OCI-LY3 (cell line): ENCODE results near the gene UBE2E2.

Experiments
- H2AFZ ChIP-seq: fragments of 200-600, 300-600 bp; shearing (Covaris generic); 2 replicates; pipeline ENCODE4 v1.6.0; 2014; ENCODE audit warnings: antibody characterized with exemption, low read depth, low read length
- H3K27ac ChIP-seq: fragments of 200-600, 300-600 bp; sonication (generic); 2 replicates; pipeline ENCODE4 v1.5.1; 2014; ENCODE audit warnings: mild to moderate bottlenecking, low read length, moderate library complexity, mixed read lengths
- H3K27me3 ChIP-seq: fragments of 200-600, 300-600 bp; sonication (generic); 2 replicates; pipeline ENCODE4 v1.6.1; 2014; ENCODE audit warnings: low read depth, low read length, mixed read lengths
- H3K36me3 ChIP-seq: fragments of 200-600, 300-600 bp; sonication (generic); replicated peaks from 2 replicates; pipeline ENCODE3; 2014; ENCODE audit warnings: low read depth, low read length, mixed read lengths
- H3K4me1 ChIP-seq: fragments of 300-600, 200-600 bp; sonication (generic); 2 replicates; pipeline ENCODE4 v1.6.1; 2014; ENCODE audit warnings: low read length, mixed read lengths
- H3K4me2 ChIP-seq: fragments of 200-600, 300-600 bp; sonication (generic); 2 replicates; pipeline ENCODE4 v1.6.1; 2014; ENCODE audit warnings: low read length, mixed read lengths
- H3K4me3 ChIP-seq: fragments of 300-600, 200-600 bp; sonication (generic); 2 replicates; pipeline ENCODE4 v1.5.1; 2014; ENCODE audit warnings: antibody characterized with exemption, mild to moderate bottlenecking, low read length, moderate library complexity
- H3K79me2 ChIP-seq: fragments of 300-600, 200-600 bp; shearing (Covaris generic); 2 replicates; pipeline ENCODE4 v1.6.1; 2014; ENCODE audit warnings: mild to moderate bottlenecking, low read length, mixed read lengths
- H3K9ac ChIP-seq: fragments of 300-600, 200-600 bp; shearing (Covaris generic); 2 replicates; pipeline ENCODE4 v1.6.0; 2014; ENCODE audit warnings: mild to moderate bottlenecking, low read length, moderate library complexity
- H3K9me3 ChIP-seq: fragments of 200-600, 300-600 bp; shearing (Covaris generic); 2 replicates; pipeline ENCODE4 v1.6.1; 2014; ENCODE audit warnings: low read length, mixed read lengths; ENCODE audit not compliant: insufficient read depth
- H4K20me1 ChIP-seq: fragments of 200-600, 300-600 bp; sonication (generic); 2 replicates; pipeline ENCODE4 v1.6.1; 2016; ENCODE audit warnings: low read length, mixed read lengths; ENCODE audit not compliant: insufficient read depth
- CTCF ChIP-seq: fragments of 200-600, 300-600 bp; sonication (generic); IDR thresholded peaks from 2 replicates; pipeline ENCODE4 v1.5.1; 2014; ENCODE audit warnings: antibody characterized with exemption, low read length, low read depth
- EZH2phosphoT487 ChIP-seq: fragments of 200-600 bp; shearing (Covaris generic); IDR thresholded peaks from 2 replicates; pipeline ENCODE4 v1.6.1; 2018; ENCODE audit warnings: antibody characterized with exemption, mixed run types, low read depth

Gene UBE2E2

GRCh38 chr3:23519314-23520208, 316.4 kb downstream of the UBE2E2 start:
- no peaks in the 10 kb centered on the region for H3K9me3 ChIP-seq
- no peak overlapping the region for H2AFZ ChIP-seq
- H3K4me3 ChIP-seq: no peak overlapping the region
- H3K4me1 ChIP-seq: peaks cover 9% of the 10 kb centered on the region
- no peaks in the 10 kb centered on the region for H3K27me3 ChIP-seq
- TF ChIP-seq EZH2phosphoT487 (no peak), CTCF (no peak)
- no peak overlapping the region for H3K9ac ChIP-seq
- no peaks in the 10 kb centered on the region for H3K36me3 ChIP-seq
- no peaks in the 10 kb centered on the region for H4K20me1 ChIP-seq
- H3K4me2 ChIP-seq: no peak overlapping the region
- no peaks in the 10 kb centered on the region for H3K79me2 ChIP-seq
- no peak overlapping the region for H3K27ac ChIP-seq

DNA sequence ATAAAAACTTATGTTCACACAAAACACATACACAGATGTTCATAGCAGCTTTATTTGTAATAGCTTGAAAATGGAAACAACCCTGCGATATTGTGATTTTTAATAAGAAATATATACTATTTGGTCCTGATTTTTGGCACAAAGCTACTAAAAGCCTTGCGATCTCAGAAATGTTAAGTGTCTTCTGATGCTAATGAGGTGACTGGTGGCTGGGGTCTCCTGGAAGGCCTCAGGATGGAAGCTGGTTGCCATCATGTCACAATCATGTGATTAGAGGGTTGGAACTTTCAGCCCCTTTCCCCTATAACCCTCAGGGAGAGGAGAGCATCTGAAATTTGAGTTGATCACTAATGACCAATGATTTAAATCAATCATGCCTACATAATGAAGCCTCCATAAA, 324.2 kb downstream of the UBE2E2 start:
- Histone ChIP-seq H3K27ac (no peak overlapping the region), H3K79me2 (no peaks in the 10 kb centered on the region), H3K27me3 (no peaks in the 10 kb centered on the region), H3K4me3 (no peak overlapping the region), H3K36me3 (no peaks in the 10 kb centered on the region), H2AFZ (no peak overlapping the region), H4K20me1 (0 out of 2 replicates have a peak, but pooled peaks cover 5% of the 10 kb centered on the region), H3K9me3 (no peaks in the 10 kb centered on the region), H3K9ac (no peak overlapping the region), H3K4me2 (no peak overlapping the region), H3K4me1 (peaks cover 17% of the 10 kb centered on the region)
- TF ChIP-seq CTCF: no peak
- TF ChIP-seq EZH2phosphoT487: no peak

DNA sequence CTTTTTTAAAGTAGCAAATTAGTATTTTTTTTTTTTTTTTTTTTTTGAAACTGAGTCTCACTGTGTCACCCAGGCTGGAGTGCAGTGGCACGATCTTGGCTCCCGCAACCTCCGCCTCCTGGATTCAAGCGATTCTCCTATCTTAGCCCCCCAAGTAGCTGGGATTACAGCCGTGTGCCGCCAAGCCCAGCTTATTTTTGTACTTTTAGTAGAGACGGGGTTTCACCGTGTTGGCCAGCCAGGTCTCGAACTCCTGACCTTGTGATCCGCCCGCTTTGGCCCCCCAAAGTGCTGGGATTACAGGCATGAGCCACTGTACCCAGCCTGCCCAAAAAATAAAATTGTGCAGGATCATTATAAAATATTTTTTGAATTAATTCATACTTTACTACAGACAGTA, 330.5 kb downstream of the UBE2E2 start:
- Histone ChIP-seq H3K36me3 (no peaks in the 10 kb centered on the region), H3K79me2 (no peaks in the 10 kb centered on the region), H2AFZ (no peak overlapping the region), H3K27ac (no peak overlapping the region), H3K4me1 (peaks cover 8% of the 10 kb centered on the region), H4K20me1 (0 out of 2 replicates have a peak, but pooled peaks cover 2% of the 10 kb centered on the region), H3K4me2 (no peak overlapping the region), H3K9me3 (no peaks in the 10 kb centered on the region), H3K9ac (no peak overlapping the region), H3K4me3 (no peak overlapping the region), H3K27me3 (no peaks in the 10 kb centered on the region)
- TF ChIP-seq CTCF: no peak
- TF ChIP-seq EZH2phosphoT487: no peak

DNA sequence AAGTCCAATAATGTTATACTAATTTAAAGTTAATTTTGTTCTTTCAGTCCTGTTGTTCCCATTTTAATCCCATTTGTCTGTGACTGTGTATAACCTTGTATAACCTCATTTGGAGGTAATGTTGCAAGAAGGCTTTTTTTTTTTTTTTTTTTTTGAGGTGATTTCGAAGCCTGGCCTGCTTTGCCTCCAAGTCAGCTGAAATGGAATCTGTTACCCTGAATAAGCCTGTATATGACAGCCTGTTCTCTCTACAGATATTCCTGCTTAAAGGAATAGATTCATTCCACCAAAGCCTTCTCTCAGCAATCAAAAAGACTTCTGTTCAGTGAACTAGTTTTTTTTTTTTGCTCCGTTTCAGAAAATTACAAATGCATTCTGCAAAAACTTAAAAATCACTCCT, 330.9 kb downstream of the UBE2E2 start:
- Histone ChIP-seq H3K27me3 (no peaks in the 10 kb centered on the region), H2AFZ (no peak overlapping the region), H4K20me1 (no peaks in the 10 kb centered on the region), H3K9ac (no peak overlapping the region), H3K27ac (no peak overlapping the region), H3K9me3 (no peaks in the 10 kb centered on the region), H3K4me1 (peaks cover 8% of the 10 kb centered on the region), H3K4me3 (no peak overlapping the region), H3K36me3 (no peaks in the 10 kb centered on the region), H3K4me2 (no peak overlapping the region), H3K79me2 (no peaks in the 10 kb centered on the region)
- TF ChIP-seq CTCF: no peak
- no peak for TF ChIP-seq EZH2phosphoT487
